Thyroid gland (tissue), 4 donors: ENCODE measurements around the gene OR13J1.

ENCODE experiments used
- POLR2A ChIP-seq, 2 donors: fragments of 450-650 bp; IDR thresholded peaks; one replicate each; pipeline ENCODE4 v1.6.1; 2017; ENCODE audit warnings: antibody characterized with exemption in 2 of 2, mild to moderate bottlenecking in 2 of 2, moderate library complexity in 1 of 2
- TF ChIP-seq, protein P1 (sequence below), 6 experiments: fragments of 200-600 bp in 3 of 6; fragments of 450-650 bp in 3 of 6; sonication (generic) in 3 of 6; IDR thresholded peaks; one replicate each; pipeline ENCODE4 v1.5.1; 2016 to 2019; ENCODE audit warnings: antibody characterized with exemption in 6 of 6, mild to moderate bottlenecking in 2 of 6, inconsistent platforms in 1 of 6, moderate library complexity in 1 of 6

DNA sequence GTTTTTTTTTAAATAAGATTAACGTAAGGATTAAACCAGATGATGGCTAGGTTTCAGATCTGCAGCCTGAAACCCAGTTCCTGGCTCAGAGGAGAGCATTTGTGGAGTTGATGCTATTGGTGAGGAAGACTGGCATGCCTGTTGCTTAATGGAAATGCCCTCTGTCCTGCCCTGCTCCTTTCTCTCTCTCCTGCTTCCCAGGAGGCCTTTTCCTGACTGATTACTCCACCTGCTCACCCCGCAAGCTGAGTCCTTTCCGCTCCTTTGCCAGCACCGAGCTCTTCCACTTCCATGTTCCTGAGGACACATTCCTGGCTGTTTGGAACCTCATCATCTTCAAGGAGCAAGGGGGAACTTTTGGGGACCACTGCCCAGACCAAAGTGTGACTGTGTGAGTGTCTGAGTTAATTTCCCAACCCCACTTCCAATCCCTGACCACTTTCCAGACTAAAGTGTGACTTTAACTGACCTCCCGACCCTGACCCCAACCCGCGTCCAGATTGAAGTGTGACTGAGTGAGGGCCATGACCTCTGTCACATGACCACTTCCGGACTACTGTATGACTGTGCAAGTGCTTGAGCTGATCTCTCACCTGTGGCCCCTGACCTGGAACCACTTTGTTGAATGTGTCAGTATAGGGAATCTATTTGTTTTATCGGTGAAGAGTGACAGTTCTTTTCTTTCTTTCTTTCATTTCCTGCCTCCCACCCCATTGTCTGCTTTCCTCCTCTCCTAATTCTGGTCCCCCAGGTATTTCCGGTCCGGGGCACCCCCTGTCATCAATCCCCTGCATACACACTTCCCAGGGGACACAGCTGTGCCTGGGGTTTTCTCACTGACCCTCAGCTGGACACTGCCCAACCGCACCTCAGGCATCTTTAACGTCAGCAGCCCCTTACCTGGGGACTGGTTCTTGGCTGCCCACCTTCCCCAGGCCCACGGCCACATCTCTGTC lies 35.7 kb downstream of the OR13J1 start:
- TF ChIP-seq, protein P1, sequence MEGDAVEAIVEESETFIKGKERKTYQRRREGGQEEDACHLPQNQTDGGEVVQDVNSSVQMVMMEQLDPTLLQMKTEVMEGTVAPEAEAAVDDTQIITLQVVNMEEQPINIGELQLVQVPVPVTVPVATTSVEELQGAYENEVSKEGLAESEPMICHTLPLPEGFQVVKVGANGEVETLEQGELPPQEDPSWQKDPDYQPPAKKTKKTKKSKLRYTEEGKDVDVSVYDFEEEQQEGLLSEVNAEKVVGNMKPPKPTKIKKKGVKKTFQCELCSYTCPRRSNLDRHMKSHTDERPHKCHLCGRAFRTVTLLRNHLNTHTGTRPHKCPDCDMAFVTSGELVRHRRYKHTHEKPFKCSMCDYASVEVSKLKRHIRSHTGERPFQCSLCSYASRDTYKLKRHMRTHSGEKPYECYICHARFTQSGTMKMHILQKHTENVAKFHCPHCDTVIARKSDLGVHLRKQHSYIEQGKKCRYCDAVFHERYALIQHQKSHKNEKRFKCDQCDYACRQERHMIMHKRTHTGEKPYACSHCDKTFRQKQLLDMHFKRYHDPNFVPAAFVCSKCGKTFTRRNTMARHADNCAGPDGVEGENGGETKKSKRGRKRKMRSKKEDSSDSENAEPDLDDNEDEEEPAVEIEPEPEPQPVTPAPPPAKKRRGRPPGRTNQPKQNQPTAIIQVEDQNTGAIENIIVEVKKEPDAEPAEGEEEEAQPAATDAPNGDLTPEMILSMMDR (IDR thresholded peaks at IDR 0.05), result no peak
- no peak for TF ChIP-seq POLR2A (IDR thresholded peaks at IDR 0.05)
